ENCODE results near the gene CYP1B1.

Gene CYP1B1

DNA sequence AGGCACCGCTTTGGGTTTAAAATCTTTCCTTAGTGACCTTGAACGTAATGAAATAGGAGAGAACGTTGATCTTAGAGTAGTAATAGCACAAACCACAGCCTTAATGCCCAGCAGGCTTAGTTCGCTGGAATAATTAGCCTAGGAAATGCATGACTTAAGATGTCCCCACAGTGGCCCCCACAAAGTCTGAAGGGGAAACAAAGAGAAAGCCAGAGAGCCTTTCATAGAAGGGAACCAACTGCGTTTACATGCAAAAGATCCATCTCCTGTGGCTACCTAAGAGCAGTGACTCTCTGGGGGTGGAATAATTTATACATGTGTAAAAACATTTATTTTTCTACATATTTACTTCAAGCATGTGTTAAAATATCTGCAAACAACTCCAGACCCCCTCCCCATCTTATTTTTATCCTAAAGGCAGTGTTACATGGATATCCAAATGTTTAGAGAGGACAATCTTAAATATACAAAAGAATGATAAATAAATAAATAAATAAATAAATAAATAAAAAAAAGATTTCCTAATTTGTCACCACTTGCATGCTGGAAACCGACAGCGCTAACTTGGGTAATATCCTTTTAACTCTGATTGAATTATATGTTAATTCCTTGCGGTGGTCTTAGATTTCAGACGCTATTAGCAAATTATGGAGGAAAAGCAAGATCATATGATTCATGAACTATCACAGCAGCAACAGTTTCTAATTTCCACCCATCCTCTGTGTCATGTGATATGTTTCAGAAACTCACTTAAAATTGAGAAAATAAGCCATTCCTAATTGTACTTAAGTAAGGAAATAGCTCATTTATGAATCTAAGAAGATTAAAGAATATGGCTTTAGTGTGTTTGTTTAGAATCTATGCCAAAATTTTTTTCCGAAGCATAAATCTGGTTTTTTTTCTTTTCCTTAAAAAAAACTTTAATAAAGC lies 23.4 kb upstream of the CYP1B1 start:
- Histone ChIP-seq H3K27ac (ENCODE audit: insufficient read depth, low read length, poor library complexity, severe bottlenecking) (no peak overlapping the region), H3K4me1 (ENCODE audit: control insufficient read depth, insufficient read depth, low read length, poor library complexity, severe bottlenecking) (no peaks in the 10 kb centered on the region), H3K36me3 (ENCODE audit: control insufficient read depth, insufficient read depth, low read length) (no peaks in the 10 kb centered on the region), H3K9me3 (ENCODE audit: control insufficient read depth, low read length) (no peaks in the 10 kb centered on the region), H3K4me3 (ENCODE audit: insufficient read depth, low read depth, low read length, poor library complexity, severe bottlenecking) (no peak overlapping the region), H3K27me3 (replicated peaks; ENCODE audit: control insufficient read depth, insufficient read depth, low read length, poor library complexity, severe bottlenecking) (peaks cover 19% of the 10 kb centered on the region)
- DNase-seq = no peak

DNA sequence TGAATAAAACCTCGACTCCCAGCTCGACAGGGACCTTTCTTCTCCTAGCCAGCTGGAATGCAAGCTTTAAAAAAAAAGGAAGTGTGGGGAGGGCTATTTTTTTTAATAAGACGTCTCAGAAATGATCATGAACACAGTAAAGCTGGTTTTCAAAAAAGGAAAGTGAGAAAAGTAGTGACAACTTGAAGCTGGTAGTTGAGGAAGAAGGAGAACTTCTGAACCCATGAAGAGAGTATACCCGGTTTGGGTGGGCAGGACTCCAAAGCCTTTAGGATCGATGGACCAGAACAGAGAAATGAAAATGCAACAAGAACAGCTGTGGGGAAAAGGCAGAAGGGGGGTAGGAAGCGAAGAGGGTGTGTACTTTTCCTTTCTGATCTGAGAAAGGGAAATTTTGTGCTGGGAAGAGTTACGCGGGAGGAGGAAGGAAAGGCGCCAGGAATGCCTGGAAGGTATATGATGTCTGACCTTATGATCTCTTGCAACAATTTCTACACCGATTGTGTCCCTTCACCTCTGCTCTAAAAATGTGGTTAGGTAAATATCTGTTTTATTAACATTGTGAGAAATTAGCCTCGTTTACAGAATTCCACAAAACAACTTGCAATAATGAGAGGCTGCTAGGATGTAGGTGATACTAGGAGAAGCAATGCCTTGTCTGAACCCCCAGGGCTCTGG lies 22.6 kb upstream of the CYP1B1 start:
- H3K4me1 ChIP-seq (ENCODE audit: control insufficient read depth, insufficient read depth, low read length, poor library complexity, severe bottlenecking) = no peaks in the 10 kb centered on the region
- H3K9me3 ChIP-seq (ENCODE audit: control insufficient read depth, low read length) = no peaks in the 10 kb centered on the region
- H3K27me3 ChIP-seq (replicated peaks; ENCODE audit: control insufficient read depth, insufficient read depth, low read length, poor library complexity, severe bottlenecking) = peaks cover 19% of the 10 kb centered on the region
- no peak overlapping the region for H3K4me3 ChIP-seq (ENCODE audit: insufficient read depth, low read depth, low read length, poor library complexity, severe bottlenecking)
- DNase-seq = no peak
- no peak overlapping the region for H3K27ac ChIP-seq (ENCODE audit: insufficient read depth, low read length, poor library complexity, severe bottlenecking)
- H3K36me3 ChIP-seq (ENCODE audit: control insufficient read depth, insufficient read depth, low read length) = no peaks in the 10 kb centered on the region

DNA sequence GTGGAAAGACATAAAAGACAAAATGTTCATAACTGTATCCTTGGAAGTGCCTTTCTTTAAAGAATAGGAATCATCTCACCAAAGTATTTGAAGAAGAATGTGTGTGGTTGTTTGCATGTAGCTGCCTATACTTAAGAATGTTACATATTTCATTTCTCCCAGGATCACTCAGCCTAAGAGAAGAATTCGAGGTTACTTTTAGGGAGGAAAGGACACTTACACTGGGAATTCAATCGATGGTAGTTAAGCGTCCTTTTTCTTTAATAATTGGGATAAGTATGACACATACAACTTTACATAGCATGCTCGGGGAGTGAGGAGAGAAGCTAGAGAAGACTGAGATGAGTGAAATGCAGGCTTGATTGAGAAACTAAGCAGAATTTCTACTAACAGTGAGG lies 22.0 kb upstream of the CYP1B1 start:
- Histone ChIP-seq H3K4me1 (ENCODE audit: control insufficient read depth, insufficient read depth, low read length, poor library complexity, severe bottlenecking) (no peaks in the 10 kb centered on the region), H3K27ac (ENCODE audit: insufficient read depth, low read length, poor library complexity, severe bottlenecking) (no peak overlapping the region), H3K9me3 (ENCODE audit: control insufficient read depth, low read length) (no peaks in the 10 kb centered on the region), H3K27me3 (replicated peaks; ENCODE audit: control insufficient read depth, insufficient read depth, low read length, poor library complexity, severe bottlenecking) (peaks cover 19% of the 10 kb centered on the region), H3K36me3 (ENCODE audit: control insufficient read depth, insufficient read depth, low read length) (no peaks in the 10 kb centered on the region), H3K4me3 (ENCODE audit: insufficient read depth, low read depth, low read length, poor library complexity, severe bottlenecking) (no peak overlapping the region)
- DNase-seq = no peak

DNA sequence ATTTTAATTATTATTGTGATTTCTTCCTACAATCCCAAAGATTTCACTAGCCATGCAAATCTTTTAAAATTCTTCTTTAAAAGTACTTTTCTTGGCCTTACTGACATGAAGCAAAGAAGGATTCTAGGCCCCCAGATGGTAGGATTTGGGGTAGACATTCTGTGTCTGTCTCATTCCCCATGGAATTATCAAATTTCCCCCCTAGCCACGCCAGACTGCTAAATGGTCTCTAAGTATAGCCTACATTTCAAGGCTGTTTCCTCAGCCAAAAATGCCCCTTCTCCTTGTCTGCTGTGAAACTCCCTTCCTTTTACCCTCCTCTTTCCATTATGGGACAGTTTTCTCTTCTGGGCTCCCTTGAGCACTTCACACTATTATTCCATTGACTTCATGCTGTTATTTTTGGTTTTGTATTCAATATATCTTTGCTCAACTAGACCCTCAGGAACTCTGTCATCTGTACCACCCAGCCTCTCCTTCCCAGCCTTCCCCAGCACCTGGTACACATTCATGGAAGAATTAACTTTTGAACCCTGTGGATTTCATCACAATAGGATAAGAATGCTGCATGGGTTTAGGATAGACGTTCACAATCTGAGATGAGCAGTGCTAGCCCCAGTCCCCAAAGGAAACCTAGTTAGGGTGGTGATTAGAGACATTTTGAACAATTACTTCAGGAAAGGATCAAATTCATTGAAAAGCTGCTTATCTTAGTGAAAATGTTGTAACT lies 21.5 kb upstream of the CYP1B1 start:
- no peak overlapping the region for H3K4me3 ChIP-seq (ENCODE audit: insufficient read depth, low read depth, low read length, poor library complexity, severe bottlenecking)
- no peak for DNase-seq
- no peaks in the 10 kb centered on the region for H3K36me3 ChIP-seq (ENCODE audit: control insufficient read depth, insufficient read depth, low read length)
- no peak overlapping the region for H3K27ac ChIP-seq (ENCODE audit: insufficient read depth, low read length, poor library complexity, severe bottlenecking)
- H3K9me3 ChIP-seq (ENCODE audit: control insufficient read depth, low read length) = no peaks in the 10 kb centered on the region
- H3K4me1 ChIP-seq (ENCODE audit: control insufficient read depth, insufficient read depth, low read length, poor library complexity, severe bottlenecking) = no peaks in the 10 kb centered on the region
- H3K27me3 ChIP-seq (replicated peaks; ENCODE audit: control insufficient read depth, insufficient read depth, low read length, poor library complexity, severe bottlenecking) = peaks cover 19% of the 10 kb centered on the region

DNA sequence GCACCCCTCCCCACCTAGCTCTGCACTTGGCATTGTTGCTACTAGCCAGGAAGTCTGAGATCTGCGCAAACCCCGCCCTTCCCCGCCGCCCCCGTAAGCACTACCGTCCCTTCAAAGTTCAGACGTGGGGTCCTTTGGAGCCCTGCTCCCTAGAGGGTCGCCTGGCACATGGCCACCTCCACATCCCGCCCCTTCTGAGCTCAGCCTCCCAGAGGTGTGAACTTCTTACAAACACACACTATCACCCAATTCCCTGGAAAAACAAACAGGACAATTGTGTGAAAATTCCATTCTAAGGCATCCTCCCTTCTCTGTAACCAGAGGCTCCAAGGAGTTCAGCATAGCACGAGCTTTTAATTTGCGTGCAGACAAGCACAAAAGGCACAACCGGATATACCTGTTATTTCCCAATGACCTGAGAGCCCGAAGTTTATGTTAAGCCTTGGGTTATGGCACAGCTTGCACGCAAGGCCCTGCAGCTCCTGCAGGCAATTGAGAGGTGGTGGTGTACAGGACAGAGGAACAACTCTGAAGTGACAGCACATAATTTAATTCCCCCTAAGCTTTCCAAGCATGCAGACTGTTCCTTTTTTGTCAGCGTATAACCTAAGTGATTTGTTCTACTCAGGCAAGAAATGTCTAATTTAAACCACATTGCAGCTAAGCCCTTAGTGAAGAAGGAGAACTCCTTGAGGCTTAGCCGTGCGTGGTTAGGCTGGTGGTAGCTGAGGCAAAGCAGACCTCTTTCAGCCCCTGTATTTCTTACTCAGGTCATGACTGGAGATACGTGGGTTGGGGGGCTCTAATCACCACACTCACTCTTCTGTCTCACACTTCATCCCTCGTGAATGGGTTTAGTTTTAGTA lies 20.3 kb upstream of the CYP1B1 start:
- Histone ChIP-seq H3K27ac (ENCODE audit: insufficient read depth, low read length, poor library complexity, severe bottlenecking) (no peak overlapping the region), H3K9me3 (ENCODE audit: control insufficient read depth, low read length) (no peaks in the 10 kb centered on the region), H3K27me3 (replicated peaks; ENCODE audit: control insufficient read depth, insufficient read depth, low read length, poor library complexity, severe bottlenecking) (peaks cover 21% of the 10 kb centered on the region), H3K4me3 (ENCODE audit: insufficient read depth, low read depth, low read length, poor library complexity, severe bottlenecking) (no peak overlapping the region), H3K4me1 (ENCODE audit: control insufficient read depth, insufficient read depth, low read length, poor library complexity, severe bottlenecking) (no peaks in the 10 kb centered on the region), H3K36me3 (ENCODE audit: control insufficient read depth, insufficient read depth, low read length) (no peaks in the 10 kb centered on the region)
- no peak for DNase-seq

DNA sequence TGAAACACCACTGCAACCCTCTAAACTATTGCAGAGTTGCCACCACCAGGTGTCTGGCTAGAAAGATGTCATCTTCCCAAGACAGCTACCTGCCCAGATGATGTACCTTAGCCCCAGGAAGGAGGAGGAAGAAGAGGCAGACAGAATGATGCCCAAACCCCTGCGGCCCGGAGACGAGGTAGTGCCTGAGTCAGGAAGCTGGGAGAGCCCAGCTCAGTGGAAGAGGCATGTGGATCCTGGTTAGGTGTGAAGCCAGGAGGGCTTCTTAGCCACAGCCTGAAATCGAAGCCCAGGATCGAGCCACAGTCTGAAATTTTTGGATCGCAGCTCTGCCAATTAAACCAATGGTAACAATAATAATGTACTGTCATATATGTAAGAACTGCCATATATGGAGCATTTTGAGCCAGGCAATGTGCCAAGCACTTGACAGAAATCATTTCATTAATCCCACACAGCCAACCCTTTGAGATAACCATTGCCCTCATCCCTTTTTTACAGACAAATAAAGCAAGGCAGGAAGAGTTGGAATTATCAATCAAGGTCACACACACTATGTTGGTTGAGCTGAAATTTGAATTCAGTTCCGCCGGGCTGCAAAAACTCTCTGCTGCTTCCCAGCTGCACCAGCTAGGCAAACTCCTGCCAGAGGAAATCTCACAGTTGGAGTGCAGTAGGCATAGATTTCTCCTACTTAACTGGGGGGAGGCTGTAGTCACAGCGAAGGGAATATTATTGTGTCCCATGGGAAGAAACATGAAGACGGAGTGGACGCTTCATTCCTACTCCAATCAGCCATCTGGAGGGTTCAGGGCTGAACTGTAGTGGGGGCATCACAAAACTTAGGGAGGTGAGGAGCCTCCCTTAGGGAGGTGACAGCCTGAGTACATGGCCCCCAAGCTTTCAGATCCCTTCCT lies 19.4 kb upstream of the CYP1B1 start:
- Histone ChIP-seq H3K4me3 (ENCODE audit: insufficient read depth, low read depth, low read length, poor library complexity, severe bottlenecking) (no peak overlapping the region), H3K27me3 (replicated peaks; ENCODE audit: control insufficient read depth, insufficient read depth, low read length, poor library complexity, severe bottlenecking) (peaks cover 19% of the 10 kb centered on the region), H3K27ac (ENCODE audit: insufficient read depth, low read length, poor library complexity, severe bottlenecking) (no peak overlapping the region), H3K36me3 (ENCODE audit: control insufficient read depth, insufficient read depth, low read length) (no peaks in the 10 kb centered on the region), H3K9me3 (ENCODE audit: control insufficient read depth, low read length) (no peaks in the 10 kb centered on the region), H3K4me1 (ENCODE audit: control insufficient read depth, insufficient read depth, low read length, poor library complexity, severe bottlenecking) (no peaks in the 10 kb centered on the region)
- no peak for DNase-seq

DNA sequence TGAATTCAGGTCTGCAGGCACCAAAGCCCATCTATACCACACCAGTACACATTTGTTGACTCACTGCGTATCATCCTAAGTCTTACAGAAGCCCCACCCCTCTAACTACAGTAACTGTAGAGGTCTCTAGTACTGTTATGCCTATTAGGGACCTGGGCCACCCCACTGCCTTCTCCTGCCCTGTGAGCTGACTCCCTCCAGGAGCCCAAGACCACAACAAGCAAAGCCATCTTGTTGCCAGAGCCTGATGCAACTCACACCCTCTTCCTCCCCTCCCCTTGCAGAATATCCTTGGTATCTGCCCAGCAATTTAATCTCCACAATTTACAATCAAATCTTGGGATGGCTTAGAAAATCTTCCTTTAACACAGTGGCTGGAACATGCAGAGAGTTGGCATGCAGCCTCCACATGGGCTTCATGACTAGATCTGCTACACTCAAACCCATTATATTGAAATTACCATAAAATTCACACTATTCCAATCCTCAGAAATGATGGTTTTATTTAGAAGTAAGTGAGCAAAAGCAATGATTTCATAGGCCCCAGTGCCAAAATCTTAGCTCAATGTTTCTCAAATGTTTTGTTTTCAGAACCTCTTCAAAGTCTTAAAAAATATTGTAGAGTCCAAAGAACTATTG lies 17.7 kb upstream of the CYP1B1 start:
- DNase-seq = no peak
- Histone ChIP-seq H3K27me3 (replicated peaks; ENCODE audit: control insufficient read depth, insufficient read depth, low read length, poor library complexity, severe bottlenecking) (peaks cover 15% of the 10 kb centered on the region), H3K36me3 (ENCODE audit: control insufficient read depth, insufficient read depth, low read length) (no peaks in the 10 kb centered on the region), H3K27ac (ENCODE audit: insufficient read depth, low read length, poor library complexity, severe bottlenecking) (no peak overlapping the region), H3K9me3 (ENCODE audit: control insufficient read depth, low read length) (no peaks in the 10 kb centered on the region), H3K4me3 (ENCODE audit: insufficient read depth, low read depth, low read length, poor library complexity, severe bottlenecking) (no peak overlapping the region), H3K4me1 (ENCODE audit: control insufficient read depth, insufficient read depth, low read length, poor library complexity, severe bottlenecking) (no peaks in the 10 kb centered on the region)

DNA sequence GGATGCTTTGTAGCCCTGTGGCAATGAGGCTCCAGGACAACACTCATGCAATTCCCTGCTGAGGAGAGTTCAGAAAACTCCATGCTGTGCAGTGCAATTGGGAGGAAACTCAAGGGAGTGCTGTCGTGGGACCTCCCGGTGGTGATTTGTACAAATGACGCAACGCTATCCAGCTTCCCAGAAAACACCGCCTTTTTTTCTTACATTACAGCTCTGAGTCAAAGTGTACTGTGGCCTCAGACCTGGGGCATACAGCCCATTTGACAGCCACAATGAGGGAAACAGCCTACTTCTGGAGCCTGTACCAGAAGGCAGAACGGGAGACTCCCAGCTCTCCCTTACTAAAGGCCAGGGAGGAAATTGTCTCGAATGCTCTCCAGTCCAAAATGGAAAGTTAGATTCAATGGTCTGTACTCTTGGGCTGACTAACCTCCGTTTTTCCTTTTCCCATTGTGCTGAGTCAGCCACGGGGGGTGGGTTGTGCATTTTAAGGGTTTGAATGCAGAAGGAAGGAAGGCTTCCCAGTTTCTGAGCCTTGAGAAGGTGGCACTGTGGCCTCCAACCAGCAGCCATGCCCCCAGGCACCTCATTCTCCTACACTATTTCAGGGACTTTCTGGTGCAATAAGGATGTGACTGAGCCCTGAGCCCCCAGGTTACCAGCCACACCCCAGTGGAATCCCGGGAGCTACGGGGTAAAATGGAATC lies 16.4 kb upstream of the CYP1B1 start:
- DNase-seq = no peak
- H3K9me3 ChIP-seq (ENCODE audit: control insufficient read depth, low read length) = no peaks in the 10 kb centered on the region
- H3K4me3 ChIP-seq (ENCODE audit: insufficient read depth, low read depth, low read length, poor library complexity, severe bottlenecking) = no peak overlapping the region
- H3K27me3 ChIP-seq (replicated peaks; ENCODE audit: control insufficient read depth, insufficient read depth, low read length, poor library complexity, severe bottlenecking) = peaks cover 15% of the 10 kb centered on the region
- H3K36me3 ChIP-seq (ENCODE audit: control insufficient read depth, insufficient read depth, low read length) = no peaks in the 10 kb centered on the region
- H3K4me1 ChIP-seq (ENCODE audit: control insufficient read depth, insufficient read depth, low read length, poor library complexity, severe bottlenecking) = no peaks in the 10 kb centered on the region
- H3K27ac ChIP-seq (ENCODE audit: insufficient read depth, low read length, poor library complexity, severe bottlenecking) = no peak overlapping the region
